Kidney epithelial cell (primary cell): ENCODE data around the gene ALPK1. TPM values are rescaled to one million over a fixed set of nuclear protein-coding genes. Genes with fewer than 3 reads are reported as not detected.

Experiments
- DNase-seq: peaks from one replicate; pipeline ENCODE4 v3.0.0-alpha.2; 2010; ENCODE audit warnings: low read depth
- H3K27me3 ChIP-seq: 2 replicates; pipeline ENCODE4 v1.6.0; 2011; ENCODE audit warnings: low read length; ENCODE audit not compliant: control insufficient read depth, insufficient read depth
- H3K36me3 ChIP-seq: 2 replicates; pipeline ENCODE4 v1.5.1; 2011; ENCODE audit warnings: low read length; ENCODE audit not compliant: control insufficient read depth, insufficient read depth
- H3K4me3 ChIP-seq: 2 replicates; pipeline ENCODE4 v1.5.1; 2011; ENCODE audit warnings: low read depth, mild to moderate bottlenecking, control low read depth, low read length
- total RNA-seq: library from RNA; depleted of rRNA; stranded (reverse); fragments of >200 nt; gene quantifications from 2 replicates; pipeline ENCODE4 v1.2.3, GENCODE V29; 2015
- TF ChIP-seq, protein P1 (sequence below): IDR thresholded peaks from 2 replicates; pipeline ENCODE4 v1.5.1; 2011; ENCODE audit warnings: mild to moderate bottlenecking, moderate library complexity, low read length, control low read depth, inconsistent platforms; ENCODE audit not compliant: insufficient read depth, poor library complexity, severe bottlenecking

Gene ALPK1
- total RNA-seq, 1 donor from 2014 or later: 12.5 TPM

DNA sequence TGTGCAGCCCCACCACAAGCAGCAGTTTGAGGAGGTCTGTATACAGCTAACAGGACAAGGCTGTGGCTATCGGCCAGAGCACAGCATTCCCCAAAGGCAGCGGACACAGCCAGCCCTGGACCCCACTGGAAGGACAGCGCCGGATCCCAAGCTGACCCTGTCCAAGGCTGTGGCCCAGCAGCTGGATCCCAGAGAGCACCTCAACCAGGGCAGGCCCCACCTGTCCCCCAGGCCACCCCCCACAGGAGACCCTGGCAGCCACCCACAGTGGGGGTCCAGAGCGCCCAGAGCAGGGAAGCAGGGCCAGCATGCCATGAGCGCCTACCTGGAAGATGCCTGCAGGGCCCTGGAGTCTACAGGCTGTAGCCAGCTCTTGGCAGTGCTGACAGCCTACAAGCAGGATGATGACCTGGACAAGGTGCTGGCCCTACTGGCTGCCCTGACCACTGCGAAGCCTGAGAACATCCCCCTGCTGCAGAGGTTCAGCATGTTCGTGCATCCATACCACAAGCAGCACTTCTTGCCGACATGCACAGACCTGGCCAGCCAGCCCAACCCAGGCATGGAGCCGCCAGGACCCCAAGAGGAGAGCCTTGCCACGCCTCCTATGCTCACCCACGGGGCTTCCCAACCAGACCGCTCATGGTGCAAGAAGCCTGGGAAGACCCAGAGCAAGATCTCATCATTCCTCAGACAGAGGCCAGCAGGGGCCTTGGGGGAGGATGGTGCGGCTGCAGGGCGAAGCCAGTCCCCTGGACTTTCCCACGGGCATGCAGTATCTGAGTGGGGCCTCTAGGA, 62.0 kb downstream of the ALPK1 start:
- Histone ChIP-seq H3K4me3 (no peak overlapping the region), H3K27me3 (no peaks in the 10 kb centered on the region), H3K36me3 (no peaks in the 10 kb centered on the region)
- TF ChIP-seq, protein P1, sequence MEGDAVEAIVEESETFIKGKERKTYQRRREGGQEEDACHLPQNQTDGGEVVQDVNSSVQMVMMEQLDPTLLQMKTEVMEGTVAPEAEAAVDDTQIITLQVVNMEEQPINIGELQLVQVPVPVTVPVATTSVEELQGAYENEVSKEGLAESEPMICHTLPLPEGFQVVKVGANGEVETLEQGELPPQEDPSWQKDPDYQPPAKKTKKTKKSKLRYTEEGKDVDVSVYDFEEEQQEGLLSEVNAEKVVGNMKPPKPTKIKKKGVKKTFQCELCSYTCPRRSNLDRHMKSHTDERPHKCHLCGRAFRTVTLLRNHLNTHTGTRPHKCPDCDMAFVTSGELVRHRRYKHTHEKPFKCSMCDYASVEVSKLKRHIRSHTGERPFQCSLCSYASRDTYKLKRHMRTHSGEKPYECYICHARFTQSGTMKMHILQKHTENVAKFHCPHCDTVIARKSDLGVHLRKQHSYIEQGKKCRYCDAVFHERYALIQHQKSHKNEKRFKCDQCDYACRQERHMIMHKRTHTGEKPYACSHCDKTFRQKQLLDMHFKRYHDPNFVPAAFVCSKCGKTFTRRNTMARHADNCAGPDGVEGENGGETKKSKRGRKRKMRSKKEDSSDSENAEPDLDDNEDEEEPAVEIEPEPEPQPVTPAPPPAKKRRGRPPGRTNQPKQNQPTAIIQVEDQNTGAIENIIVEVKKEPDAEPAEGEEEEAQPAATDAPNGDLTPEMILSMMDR: no peak
- no peak for DNase-seq

DNA sequence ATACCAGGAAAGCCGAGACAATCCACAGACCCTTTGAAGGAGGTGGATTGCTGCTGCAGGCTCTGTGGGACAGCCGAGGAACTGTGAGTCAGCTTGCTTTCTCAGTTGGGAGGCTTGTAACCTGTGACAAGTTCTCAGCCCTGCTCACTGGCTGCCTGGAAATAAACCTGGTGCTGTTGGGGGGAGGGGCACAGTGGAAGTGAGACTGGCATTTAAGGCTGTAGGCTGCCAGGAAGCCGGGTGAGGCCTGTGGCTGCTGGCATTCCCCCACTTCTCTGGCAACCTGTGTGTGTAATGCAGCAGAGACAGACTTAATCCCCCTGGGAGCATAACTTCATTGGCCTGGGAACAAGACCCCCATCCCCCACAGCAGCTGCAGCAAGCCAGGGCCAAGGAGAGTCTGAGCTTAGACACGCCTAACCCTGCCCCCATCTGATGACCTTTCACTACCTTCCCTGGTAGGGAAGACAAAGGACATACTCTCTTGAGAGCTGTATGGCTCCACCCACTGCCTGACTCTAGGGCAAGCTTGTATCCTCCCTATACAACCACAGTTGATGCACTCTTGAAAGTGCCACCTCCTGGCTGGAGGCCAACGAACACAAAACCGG, 64.1 kb downstream of the ALPK1 start:
- peak; percentile 19 for DNase-seq
- Histone ChIP-seq H3K27me3 (no peaks in the 10 kb centered on the region), H3K36me3 (no peaks in the 10 kb centered on the region), H3K4me3 (no peak overlapping the region)
- TF ChIP-seq, protein P1: no peak

DNA sequence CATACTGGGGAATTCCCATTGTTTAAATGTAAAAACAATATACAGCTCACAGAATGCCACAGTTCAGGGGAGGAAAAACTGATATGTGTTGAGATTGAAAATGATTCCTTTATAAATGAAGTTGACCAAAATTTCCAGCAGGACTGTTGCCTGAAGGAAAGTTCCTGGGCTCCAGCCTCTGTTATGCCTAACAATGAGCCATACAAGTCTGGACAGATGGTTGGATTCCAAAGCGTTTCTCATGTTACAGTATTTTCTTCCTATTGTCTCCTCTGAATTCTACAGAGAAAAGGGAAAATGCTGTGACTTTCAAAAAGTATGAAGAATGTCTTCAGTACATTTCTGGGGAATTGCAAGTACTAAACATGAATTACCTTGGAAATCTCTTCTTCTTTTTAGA, 73.3 kb downstream of the ALPK1 start:
- Histone ChIP-seq H3K27me3 (no peaks in the 10 kb centered on the region), H3K36me3 (no peaks in the 10 kb centered on the region), H3K4me3 (no peak overlapping the region)
- TF ChIP-seq, protein P1: no peak
- DNase-seq: no peak

DNA sequence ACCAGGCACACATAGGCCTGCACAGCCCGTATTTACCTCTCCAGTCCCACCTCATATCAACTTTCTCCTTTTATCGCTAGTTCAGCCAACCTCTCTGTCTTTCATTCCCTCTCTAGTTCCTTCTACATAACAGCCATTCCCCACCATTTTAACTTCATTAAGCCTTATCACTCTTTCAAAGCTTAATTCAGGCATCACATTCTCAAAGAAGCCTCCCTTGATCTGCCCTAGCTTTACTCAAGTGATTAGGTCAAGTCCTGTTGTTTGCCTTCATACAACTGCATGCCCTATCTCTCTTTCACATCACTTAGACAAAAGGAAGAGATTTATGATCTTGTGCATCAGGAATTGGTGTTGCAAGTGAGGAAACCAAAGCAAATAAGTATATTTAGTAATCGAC, 74.2 kb downstream of the ALPK1 start:
- TF ChIP-seq, protein P1: no peak

DNA sequence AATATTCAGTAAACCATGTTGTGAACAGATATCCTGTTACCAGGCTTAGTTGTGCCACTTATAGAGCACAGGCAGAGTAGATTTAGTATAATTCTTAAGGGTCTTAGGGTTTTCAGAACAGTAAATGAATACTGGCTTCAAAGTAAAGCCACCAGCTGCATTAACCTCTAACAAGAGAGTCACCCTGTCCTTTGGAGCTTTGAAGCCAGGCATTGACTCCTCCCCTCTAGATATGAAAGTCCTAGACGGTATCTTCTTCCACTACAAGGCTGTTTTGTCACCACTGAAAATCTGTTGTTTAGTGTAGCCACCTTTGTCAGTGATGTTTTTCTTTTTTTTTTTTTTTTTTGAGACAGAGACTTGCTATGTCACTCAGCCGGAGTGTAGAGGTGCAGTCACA, 77.7 kb downstream of the ALPK1 start:
- TF ChIP-seq, protein P1: no peak
- no peaks in the 10 kb centered on the region for H3K27me3 ChIP-seq
- no peaks in the 10 kb centered on the region for H3K36me3 ChIP-seq
- no peak overlapping the region for H3K4me3 ChIP-seq
- no peak for DNase-seq

More for the DNA sequence above, 74.2 kb downstream of the ALPK1 start:
- H3K27me3 ChIP-seq: no peaks in the 10 kb centered on the region
- H3K4me3 ChIP-seq: no peak overlapping the region
- no peaks in the 10 kb centered on the region for H3K36me3 ChIP-seq
- no peak for DNase-seq
